Measurements from ENCODE around the gene LRMDA.

Gene LRMDA

GRCh38 chr10:75681334-75681733, 249.9 kb downstream of the LRMDA start:
- no peaks in the 10 kb centered on the region for H3K9me3 ChIP-seq (ENCODE audit: control insufficient read depth, insufficient read depth, low read depth, low read length)
- no peak overlapping the region for H3K9ac ChIP-seq (ENCODE audit: low read length)
- H3K4me1 ChIP-seq (ENCODE audit: control insufficient read depth, insufficient read depth, low read length): no peaks in the 10 kb centered on the region
- H3K36me3 ChIP-seq (ENCODE audit: control insufficient read depth, insufficient read depth, low read length): no peaks in the 10 kb centered on the region
- no peaks in the 10 kb centered on the region for H3K27me3 ChIP-seq (ENCODE audit: control insufficient read depth, insufficient read depth, low read length)
- H3K4me3 ChIP-seq (ENCODE audit: low read depth, low read length): no peak overlapping the region
- no peak overlapping the region for H3K27ac ChIP-seq (ENCODE audit: low read depth, low read length)

GRCh38 chr10:75682649-75683557, 251.5 kb downstream of the LRMDA start:
- Histone ChIP-seq H3K9ac (ENCODE audit: low read length) (no peak overlapping the region), H3K27me3 (ENCODE audit: control insufficient read depth, insufficient read depth, low read length) (no peaks in the 10 kb centered on the region), H3K4me3 (ENCODE audit: low read depth, low read length) (no peak overlapping the region), H3K36me3 (ENCODE audit: control insufficient read depth, insufficient read depth, low read length) (no peaks in the 10 kb centered on the region), H3K4me1 (ENCODE audit: control insufficient read depth, insufficient read depth, low read length) (no peaks in the 10 kb centered on the region), H3K27ac (ENCODE audit: low read depth, low read length) (no peak overlapping the region), H3K9me3 (ENCODE audit: control insufficient read depth, insufficient read depth, low read depth, low read length) (peaks cover 7% of the 10 kb centered on the region; the same call in 1 of the 2 replicates)

GRCh38 chr10:75685187-75685586, 253.8 kb downstream of the LRMDA start:
- no peaks in the 10 kb centered on the region for H3K4me1 ChIP-seq (ENCODE audit: control insufficient read depth, insufficient read depth, low read length)
- no peaks in the 10 kb centered on the region for H3K27me3 ChIP-seq (ENCODE audit: control insufficient read depth, insufficient read depth, low read length)
- no peaks in the 10 kb centered on the region for H3K36me3 ChIP-seq (ENCODE audit: control insufficient read depth, insufficient read depth, low read length)
- H3K9me3 ChIP-seq (ENCODE audit: control insufficient read depth, insufficient read depth, low read depth, low read length): peaks cover 7% of the 10 kb centered on the region; the same call in 1 of the 2 replicates
- no peak overlapping the region for H3K9ac ChIP-seq (ENCODE audit: low read length)
- H3K27ac ChIP-seq (ENCODE audit: low read depth, low read length): no peak overlapping the region
- no peak overlapping the region for H3K4me3 ChIP-seq (ENCODE audit: low read depth, low read length)

- peaks cover 7% of the 10 kb centered on the region; the same call in 1 of the 2 replicates for H3K9me3 ChIP-seq (ENCODE audit: control insufficient read depth, insufficient read depth, low read depth, low read length)
- no peak overlapping the region for H3K9ac ChIP-seq (ENCODE audit: low read length)
- no peak overlapping the region for H3K27ac ChIP-seq (ENCODE audit: low read depth, low read length)
- no peaks in the 10 kb centered on the region for H3K4me1 ChIP-seq (ENCODE audit: control insufficient read depth, insufficient read depth, low read length)
- no peaks in the 10 kb centered on the region for H3K36me3 ChIP-seq (ENCODE audit: control insufficient read depth, insufficient read depth, low read length)
- H3K4me3 ChIP-seq (ENCODE audit: low read depth, low read length): no peak overlapping the region
- H3K27me3 ChIP-seq (ENCODE audit: control insufficient read depth, insufficient read depth, low read length): no peaks in the 10 kb centered on the region
Observed at GRCh38 chr10:75688506-75689300, 257.3 kb downstream of the LRMDA start.

GRCh38 chr10:75693489-75693888, 262.1 kb downstream of the LRMDA start:
- no peaks in the 10 kb centered on the region for H3K9me3 ChIP-seq (ENCODE audit: control insufficient read depth, insufficient read depth, low read depth, low read length)
- no peaks in the 10 kb centered on the region for H3K4me1 ChIP-seq (ENCODE audit: control insufficient read depth, insufficient read depth, low read length)
- no peaks in the 10 kb centered on the region for H3K27me3 ChIP-seq (ENCODE audit: control insufficient read depth, insufficient read depth, low read length)
- H3K36me3 ChIP-seq (ENCODE audit: control insufficient read depth, insufficient read depth, low read length): no peaks in the 10 kb centered on the region
- no peak overlapping the region for H3K9ac ChIP-seq (ENCODE audit: low read length)
- no peak overlapping the region for H3K27ac ChIP-seq (ENCODE audit: low read depth, low read length)
- H3K4me3 ChIP-seq (ENCODE audit: low read depth, low read length): no peak overlapping the region

- Histone ChIP-seq H3K9me3 (ENCODE audit: control insufficient read depth, insufficient read depth, low read depth, low read length) (no peaks in the 10 kb centered on the region), H3K27ac (ENCODE audit: low read depth, low read length) (no peak overlapping the region), H3K9ac (ENCODE audit: low read length) (no peak overlapping the region), H3K4me3 (ENCODE audit: low read depth, low read length) (no peak overlapping the region), H3K36me3 (ENCODE audit: control insufficient read depth, insufficient read depth, low read length) (no peaks in the 10 kb centered on the region), H3K27me3 (ENCODE audit: control insufficient read depth, insufficient read depth, low read length) (no peaks in the 10 kb centered on the region), H3K4me1 (ENCODE audit: control insufficient read depth, insufficient read depth, low read length) (no peaks in the 10 kb centered on the region)
Observed at GRCh38 chr10:75694269-75694668, 262.8 kb downstream of the LRMDA start.

- Histone ChIP-seq H3K4me1 (ENCODE audit: control insufficient read depth, insufficient read depth, low read length) (no peaks in the 10 kb centered on the region), H3K4me3 (ENCODE audit: low read depth, low read length) (no peak overlapping the region), H3K9me3 (ENCODE audit: control insufficient read depth, insufficient read depth, low read depth, low read length) (no peaks in the 10 kb centered on the region), H3K9ac (ENCODE audit: low read length) (no peak overlapping the region), H3K27ac (ENCODE audit: low read depth, low read length) (no peak overlapping the region), H3K27me3 (ENCODE audit: control insufficient read depth, insufficient read depth, low read length) (no peaks in the 10 kb centered on the region), H3K36me3 (ENCODE audit: control insufficient read depth, insufficient read depth, low read length) (no peaks in the 10 kb centered on the region)
Observed at GRCh38 chr10:75694790-75695189, 263.4 kb downstream of the LRMDA start.

- Histone ChIP-seq H3K36me3 (ENCODE audit: control insufficient read depth, insufficient read depth, low read length) (no peaks in the 10 kb centered on the region), H3K27ac (ENCODE audit: low read depth, low read length) (no peak overlapping the region), H3K4me1 (ENCODE audit: control insufficient read depth, insufficient read depth, low read length) (no peaks in the 10 kb centered on the region), H3K9me3 (ENCODE audit: control insufficient read depth, insufficient read depth, low read depth, low read length) (no peaks in the 10 kb centered on the region), H3K4me3 (ENCODE audit: low read depth, low read length) (no peak overlapping the region), H3K27me3 (ENCODE audit: control insufficient read depth, insufficient read depth, low read length) (no peaks in the 10 kb centered on the region), H3K9ac (ENCODE audit: low read length) (no peak overlapping the region)
Observed at GRCh38 chr10:75695994-75696393, 264.6 kb downstream of the LRMDA start.

- Histone ChIP-seq H3K9ac (ENCODE audit: low read length) (no peak overlapping the region), H3K27ac (ENCODE audit: low read depth, low read length) (no peak overlapping the region), H3K4me3 (ENCODE audit: low read depth, low read length) (no peak overlapping the region), H3K36me3 (ENCODE audit: control insufficient read depth, insufficient read depth, low read length) (no peaks in the 10 kb centered on the region), H3K27me3 (ENCODE audit: control insufficient read depth, insufficient read depth, low read length) (no peaks in the 10 kb centered on the region), H3K9me3 (ENCODE audit: control insufficient read depth, insufficient read depth, low read depth, low read length) (no peaks in the 10 kb centered on the region), H3K4me1 (ENCODE audit: control insufficient read depth, insufficient read depth, low read length) (no peaks in the 10 kb centered on the region)
Observed at GRCh38 chr10:75696536-75696935, 265.1 kb downstream of the LRMDA start.

GRCh38 chr10:75703191-75703854, 271.9 kb downstream of the LRMDA start:
- H3K4me1 ChIP-seq (ENCODE audit: control insufficient read depth, insufficient read depth, low read length): peaks cover 11% of the 10 kb centered on the region
- no peak overlapping the region for H3K27ac ChIP-seq (ENCODE audit: low read depth, low read length)
- H3K9ac ChIP-seq (ENCODE audit: low read length): no peak overlapping the region
- no peaks in the 10 kb centered on the region for H3K9me3 ChIP-seq (ENCODE audit: control insufficient read depth, insufficient read depth, low read depth, low read length)
- no peaks in the 10 kb centered on the region for H3K36me3 ChIP-seq (ENCODE audit: control insufficient read depth, insufficient read depth, low read length)
- H3K27me3 ChIP-seq (ENCODE audit: control insufficient read depth, insufficient read depth, low read length): no peaks in the 10 kb centered on the region
- H3K4me3 ChIP-seq (ENCODE audit: low read depth, low read length): no peak overlapping the region

Measured in HUES6 (cell line).